ENCODE data around the gene NAV2. TPM values are rescaled to one million over a fixed set of nuclear protein-coding genes. Genes with fewer than 3 reads are reported as not detected.

Gene NAV2
- total RNA-seq, 3 donors from 2014 or later: 21.9 to 65.9 (median 30.9) TPM

DNA sequence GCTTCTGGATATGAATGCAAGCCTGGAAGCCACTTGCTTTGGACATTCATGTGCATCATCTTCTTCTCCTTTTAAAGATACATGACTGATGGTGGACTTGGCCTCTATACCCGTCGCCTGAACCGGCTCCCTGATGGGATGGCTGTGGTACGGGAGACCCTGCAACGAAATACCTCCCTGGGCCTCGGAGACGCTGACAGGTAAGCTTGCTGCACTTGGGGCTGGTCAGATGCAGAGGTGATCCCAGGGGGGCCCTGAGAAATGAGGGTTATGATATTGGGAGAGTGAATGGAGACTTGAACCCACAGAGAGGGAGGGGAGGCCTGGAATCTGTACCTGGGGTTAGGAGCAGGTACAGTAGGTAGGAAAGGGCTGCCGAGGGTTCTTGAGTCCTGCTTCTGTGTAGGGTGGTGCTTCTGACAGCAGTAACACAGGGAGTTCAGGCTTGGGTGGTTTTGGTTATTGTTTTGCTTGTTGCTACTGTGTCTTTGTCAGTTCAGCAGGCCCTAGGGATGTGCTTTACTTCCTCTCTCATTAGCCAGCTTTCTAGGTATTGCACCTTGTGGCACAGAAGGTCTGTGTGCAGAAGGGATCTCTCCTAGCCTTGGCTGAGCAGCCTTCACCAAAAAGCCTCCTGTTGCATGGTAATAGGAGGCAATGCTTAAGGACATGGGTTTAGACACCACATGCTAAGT, 271.6 kb downstream of the NAV2 start:
- H3K9me3 ChIP-seq: no peaks in the 10 kb centered on the region
- no peak overlapping the region for H3K4me3 ChIP-seq
- no peaks in the 10 kb centered on the region for H3K4me1 ChIP-seq (ENCODE audit: low read depth)
- H3K36me3 ChIP-seq (ENCODE audit: low read depth): no peaks in the 10 kb centered on the region
- TF ChIP-seq, protein P1, sequence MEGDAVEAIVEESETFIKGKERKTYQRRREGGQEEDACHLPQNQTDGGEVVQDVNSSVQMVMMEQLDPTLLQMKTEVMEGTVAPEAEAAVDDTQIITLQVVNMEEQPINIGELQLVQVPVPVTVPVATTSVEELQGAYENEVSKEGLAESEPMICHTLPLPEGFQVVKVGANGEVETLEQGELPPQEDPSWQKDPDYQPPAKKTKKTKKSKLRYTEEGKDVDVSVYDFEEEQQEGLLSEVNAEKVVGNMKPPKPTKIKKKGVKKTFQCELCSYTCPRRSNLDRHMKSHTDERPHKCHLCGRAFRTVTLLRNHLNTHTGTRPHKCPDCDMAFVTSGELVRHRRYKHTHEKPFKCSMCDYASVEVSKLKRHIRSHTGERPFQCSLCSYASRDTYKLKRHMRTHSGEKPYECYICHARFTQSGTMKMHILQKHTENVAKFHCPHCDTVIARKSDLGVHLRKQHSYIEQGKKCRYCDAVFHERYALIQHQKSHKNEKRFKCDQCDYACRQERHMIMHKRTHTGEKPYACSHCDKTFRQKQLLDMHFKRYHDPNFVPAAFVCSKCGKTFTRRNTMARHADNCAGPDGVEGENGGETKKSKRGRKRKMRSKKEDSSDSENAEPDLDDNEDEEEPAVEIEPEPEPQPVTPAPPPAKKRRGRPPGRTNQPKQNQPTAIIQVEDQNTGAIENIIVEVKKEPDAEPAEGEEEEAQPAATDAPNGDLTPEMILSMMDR (IDR thresholded peaks at IDR 0.05): no peak
- intact Hi-C loops (cut with DNase I, micrococcal nuclease): no loop called here
- no peak for DNase-seq
- no peak for ATAC-seq

DNA sequence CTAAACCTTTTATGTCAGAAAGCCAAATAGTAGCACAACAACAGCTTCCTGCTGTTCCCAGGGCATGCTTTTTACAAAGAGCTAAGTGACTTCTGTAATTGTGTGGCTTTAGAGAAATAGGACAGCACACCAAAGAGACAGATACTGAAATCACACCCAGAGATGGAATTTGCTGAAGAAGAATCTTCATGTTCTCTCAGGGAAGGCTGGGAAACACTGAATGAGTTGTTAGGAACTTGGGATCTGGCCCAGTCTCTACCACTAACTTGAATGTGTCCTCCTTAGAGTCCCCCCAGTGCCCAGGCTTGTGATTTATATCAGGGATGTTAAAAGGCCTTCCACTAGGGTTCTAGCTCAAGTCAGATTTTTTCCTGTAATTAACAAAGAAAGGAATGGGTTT, 272.5 kb downstream of the NAV2 start:
- intact Hi-C loops (cut with DNase I, micrococcal nuclease): no loop called here
- DNase-seq: no peak
- H3K9me3 ChIP-seq: no peaks in the 10 kb centered on the region
- no peak for ATAC-seq
- TF ChIP-seq, protein P1 (IDR thresholded peaks at IDR 0.05): no peak
- H3K4me3 ChIP-seq: no peak overlapping the region
- H3K36me3 ChIP-seq (ENCODE audit: low read depth): no peaks in the 10 kb centered on the region
- H3K4me1 ChIP-seq (ENCODE audit: low read depth): no peaks in the 10 kb centered on the region

DNA sequence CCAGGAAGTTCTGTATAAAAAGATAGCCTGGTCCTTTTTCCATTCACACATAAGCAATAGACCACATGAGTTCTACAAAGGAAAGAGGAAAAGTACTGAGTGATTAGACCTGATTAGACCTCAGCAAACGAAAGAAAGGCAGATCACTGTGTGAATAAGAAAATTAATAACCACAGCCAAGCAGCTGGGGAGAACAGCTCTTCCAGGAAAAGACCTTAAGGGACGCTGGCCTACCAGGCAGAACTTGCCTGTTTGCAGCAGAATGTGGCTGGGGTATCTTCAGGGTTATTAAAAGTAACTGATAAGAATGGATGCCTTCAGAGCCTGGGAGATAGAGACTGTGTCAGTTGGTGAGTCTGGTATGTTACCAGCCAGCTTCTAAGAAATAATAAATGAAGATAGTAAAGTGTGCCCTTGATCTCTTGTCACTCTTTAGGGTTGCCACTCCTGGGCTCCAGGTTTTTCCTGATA, 274.7 kb downstream of the NAV2 start:
- no peak for DNase-seq
- Histone ChIP-seq H3K4me1 (ENCODE audit: low read depth) (no peaks in the 10 kb centered on the region), H3K9me3 (no peaks in the 10 kb centered on the region), H3K36me3 (ENCODE audit: low read depth) (no peaks in the 10 kb centered on the region), H3K4me3 (no peak overlapping the region)
- no peak for ATAC-seq
- TF ChIP-seq, protein P1 (IDR thresholded peaks at IDR 0.05): no peak
- intact Hi-C loops (cut with DNase I, micrococcal nuclease): no loop called here

DNA sequence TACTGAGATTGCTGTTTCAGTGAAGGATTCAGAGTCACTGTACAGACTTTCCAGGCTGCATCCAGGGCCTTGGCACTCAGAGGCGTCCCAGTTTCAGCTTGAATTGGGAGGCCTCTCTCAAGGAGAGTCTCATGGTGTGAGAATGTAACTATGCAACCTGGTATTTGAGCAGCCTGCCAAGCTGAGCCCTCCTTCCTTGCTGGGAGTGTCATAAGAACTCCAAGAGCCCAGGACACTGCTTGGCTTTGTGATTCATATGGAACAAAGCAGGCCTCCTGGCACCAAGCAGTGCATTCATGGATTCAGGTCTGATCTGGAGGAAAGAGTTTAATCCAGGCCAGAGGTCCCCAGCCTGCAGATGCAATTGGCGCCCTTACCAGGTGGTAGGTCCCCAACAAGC, 276.0 kb downstream of the NAV2 start:
- Histone ChIP-seq H3K9me3 (no peaks in the 10 kb centered on the region), H3K4me1 (ENCODE audit: low read depth) (no peaks in the 10 kb centered on the region), H3K36me3 (ENCODE audit: low read depth) (no peaks in the 10 kb centered on the region), H3K4me3 (no peak overlapping the region)
- TF ChIP-seq, protein P1 (IDR thresholded peaks at IDR 0.05): no peak
- DNase-seq (no peak), ATAC-seq (no peak)
- intact Hi-C loops (cut with DNase I, micrococcal nuclease): no loop called here

DNA sequence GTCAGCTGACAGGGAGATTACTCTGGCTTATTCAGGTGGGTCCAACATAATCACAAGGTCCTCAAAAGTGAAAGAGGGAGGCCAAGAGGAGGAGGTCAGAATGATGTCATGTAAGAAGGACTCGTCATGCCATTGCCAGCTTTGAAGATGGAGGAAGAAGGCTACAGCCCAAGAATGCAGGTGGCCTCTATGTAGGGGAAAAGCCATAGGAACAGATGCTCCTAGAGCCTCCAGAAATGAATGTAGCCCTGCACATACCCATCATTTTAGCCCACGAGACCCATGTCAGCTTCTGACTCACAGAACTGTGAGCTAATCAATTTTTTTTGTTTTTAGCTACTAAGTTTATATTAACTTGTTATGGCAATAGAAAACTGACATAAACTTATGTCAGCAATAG, 276.6 kb downstream of the NAV2 start:
- DNase-seq (no peak), ATAC-seq (no peak)
- TF ChIP-seq, protein P1 (IDR thresholded peaks at IDR 0.05): no peak
- Histone ChIP-seq H3K9me3 (no peaks in the 10 kb centered on the region), H3K4me1 (ENCODE audit: low read depth) (no peaks in the 10 kb centered on the region), H3K36me3 (ENCODE audit: low read depth) (no peaks in the 10 kb centered on the region), H3K4me3 (no peak overlapping the region)
- intact Hi-C loops (cut with DNase I, micrococcal nuclease): no loop called here

All from mucosa of descending colon (tissue), 3 donors.